T-cell (primary cell): ENCODE measurements around the gene EPB41L2. TPM values are rescaled to one million over a fixed set of nuclear protein-coding genes. Genes with fewer than 3 reads are reported as not detected.
A peak's percentile ranks its signal among the peaks of the same experiment; 100 is the strongest.

Experiments
- ATAC-seq, 4 experiments: fragments of 200-7000 bp in 3 of 4; fragments of 150-1000 bp in 1 of 4; cut with Tn5 transposase; replicated peaks in 1 of 4; 1 replicate in 3 of 4; 2 replicates in 1 of 4; pipeline ENCODE4 v1.10.0; 2021; ENCODE audit warnings: moderate library complexity in 3 of 4, mild to moderate bottlenecking in 2 of 4, moderate number of reproducible peaks in 1 of 4
- CTCF ChIA-PET, 2 donors: fragments of 300-600 bp; sonication (Branson Sonifier 250); formaldehyde crosslinking; loops; one replicate each; lab custom pipeline; 2022; ENCODE audit warnings: antibody characterized with exemption in 2 of 2; lab: Charles Lee
- POLR2A ChIA-PET, 2 donors: fragments of 300-600 bp; sonication (Branson Sonifier 250); formaldehyde crosslinking; loops; one replicate each; lab custom pipeline; 2022; ENCODE audit warnings: antibody characterized with exemption in 2 of 2; lab: Charles Lee
- DNase-seq, 35 experiments: peaks; one replicate each; pipeline versions ENCODE4 v3.0.0 to v3.0.0-alpha.2; 2013 to 2023
- H3K27ac ChIP-seq: one replicate; pipeline ENCODE4 v1.5.1; 2013; ENCODE audit warnings: low read length
- H3K27me3 ChIP-seq, 2 experiments: replicated peaks in 1 of 2; 1 replicate in 1 of 2; 2 replicates in 1 of 2; pipeline versions ENCODE4 v1.6.1 to v1.7.0; 2013; ENCODE audit warnings: low read length in 1 of 2, mixed read lengths in 1 of 2; ENCODE audit not compliant: control insufficient read depth in 2 of 2, insufficient read depth in 2 of 2; ENCODE audit errors: extremely low read depth in 1 of 2
- H3K36me3 ChIP-seq, 2 donors: 1 replicate in 1 of 2; 2 replicates in 1 of 2; pipeline versions ENCODE4 v1.6.1 to v1.7.0; 2013; ENCODE audit warnings: low read length in 1 of 2; ENCODE audit not compliant: control insufficient read depth in 2 of 2, insufficient read depth in 1 of 2; ENCODE audit errors: extremely low read depth in 1 of 2
- H3K4me1 ChIP-seq, 2 experiments: 1 replicate in 1 of 2; 2 replicates in 1 of 2; pipeline versions ENCODE4 v1.6.1 to v1.7.0; 2013; ENCODE audit warnings: low read length in 2 of 2, mixed read lengths in 1 of 2; ENCODE audit not compliant: insufficient read depth in 2 of 2, control insufficient read depth in 1 of 2; ENCODE audit errors: extremely low read depth in 1 of 2
- H3K4me3 ChIP-seq, 2 donors: 1 replicate in 1 of 2; 2 replicates in 1 of 2; pipeline versions ENCODE4 v1.5.1 to v1.7.0; 2013; ENCODE audit warnings: mild to moderate bottlenecking in 2 of 2, low read length in 1 of 2, moderate library complexity in 1 of 2; ENCODE audit not compliant: control insufficient read depth in 1 of 2; ENCODE audit errors: extremely low read depth in 1 of 2
- H3K9me3 ChIP-seq: 2 replicates; pipeline ENCODE4 v1.7.0; 2013
- H3K27ac Mint-ChIP-seq, 2 donors: one replicate each; pipeline ENCODE4 v1.8.0; 2020 to 2021; ENCODE audit warnings: mild to moderate bottlenecking in 2 of 2, mixed read lengths in 2 of 2
- H3K27me3 Mint-ChIP-seq, 2 donors: one replicate each; pipeline ENCODE4 v1.8.0; 2021 to 2022; ENCODE audit warnings: mixed read lengths in 2 of 2
- H3K36me3 Mint-ChIP-seq: one replicate; pipeline ENCODE4 v1.8.0; 2021; ENCODE audit warnings: mixed read lengths
- H3K4me1 Mint-ChIP-seq, 3 donors: one replicate each; pipeline ENCODE4 v1.8.0; 2020 to 2022; ENCODE audit warnings: mixed read lengths in 3 of 3, mild to moderate bottlenecking in 1 of 3
- H3K4me3 Mint-ChIP-seq, 3 donors: one replicate each; pipeline ENCODE4 v1.8.0; 2020 to 2022; ENCODE audit warnings: mild to moderate bottlenecking in 3 of 3, mixed read lengths in 3 of 3, moderate library complexity in 3 of 3
- H3K9me3 Mint-ChIP-seq, 3 donors: one replicate each; pipeline ENCODE4 v1.8.0; 2020 to 2022; ENCODE audit warnings: mixed read lengths in 3 of 3
- WGBS: methylation state at CpG from one replicate; pipeline ENCODE4 v1.1.5; 2013; ENCODE audit warnings: missing lambda C conversion rate; ENCODE audit not compliant: insufficient coverage; 5-methylcytosine and 5-hydroxymethylcytosine counted together
- total RNA-seq, 35 experiments: library from RNA in 6 of 35; stranded (reverse) in 6 of 35; fragments of 120-200 nt in 1 of 35; gene quantifications; one replicate each; pipeline versions ENCODE4 v1.2.1 to v1.2.4 and lab custom pipeline; 2013 to 2026

The EPB41L2 gene
- total RNA-seq, 5 donors from 2014 or later (not counting 1 experiment from before 2014, with no cell fraction given) = 11.1 to 15.0 (median 13.6) TPM

- H3K27me3 Mint-ChIP-seq = no peaks in the 10 kb centered on the region
Measured at GRCh38 chr6:131065112-131065823, 2.2 kb upstream of the EPB41L2 start.

GRCh38 chr6:131063764-131064272 is 773 bp upstream of the EPB41L2 start:
- no peaks in the 10 kb centered on the region for H3K36me3 Mint-ChIP-seq
- 42% methylated on average over 5 of the region's 8 CpGs for WGBS
- ChIA-PET POLR2A (no interaction called here), CTCF (no interaction called here)
- no peaks in the 10 kb centered on the region for H3K9me3 Mint-ChIP-seq
- H3K4me3 Mint-ChIP-seq = peak overlapping the region; percentile 82 to 84 (median 82)
- H3K27me3 Mint-ChIP-seq = no peaks in the 10 kb centered on the region
- peaks cover 21 to 28% (median 25%) of the 10 kb centered on the region in 3 donors for H3K4me1 Mint-ChIP-seq
- DNase-seq = peak in 2 of 35 experiments; percentile 7 to 44
- Histone ChIP-seq H3K4me3 (peak overlapping the region; percentile 79 to 93), H3K4me1 (peaks cover 13 to 17% of the 10 kb centered on the region in 2 experiments), H3K9me3 (no peaks in the 10 kb centered on the region), H3K27ac (peak overlapping the region; percentile 45), H3K27me3 (peaks cover 0 to 3% of the 10 kb centered on the region in 2 experiments), H3K36me3 (no peaks in the 10 kb centered on the region)
- no peak for ATAC-seq
- H3K27ac Mint-ChIP-seq = peak overlapping the region in 1 of 2 donors; percentile 24

More at GRCh38 chr6:131065112-131065823, 2.2 kb upstream of the EPB41L2 start:
- no peak overlapping the region for H3K27ac ChIP-seq
- peaks cover 20 to 26% (median 24%) of the 10 kb centered on the region in 3 donors for H3K4me1 Mint-ChIP-seq
- no peak for ATAC-seq
- H3K27me3 ChIP-seq = peaks cover 0 to 3% of the 10 kb centered on the region in 2 experiments
- peaks cover 0 to 4% (median 0%) of the 10 kb centered on the region in 3 donors for H3K9me3 Mint-ChIP-seq
- H3K36me3 ChIP-seq = no peaks in the 10 kb centered on the region
- H3K9me3 ChIP-seq = no peaks in the 10 kb centered on the region
- CTCF ChIA-PET = interaction anchor here in 1 of 2 donors (0.6 kb wide), 1 partner anchor 824 kb away, joined by 3 read pairs; no protein-coding TSS in a partner anchor
- no peak overlapping the region for H3K4me3 ChIP-seq
- POLR2A ChIA-PET = interaction anchor here (0.6 kb wide), 2 partner anchors 85 to 132 kb away, joined by 3 read pairs; no protein-coding TSS in a partner anchor
- no peak for DNase-seq
- H3K36me3 Mint-ChIP-seq = no peaks in the 10 kb centered on the region
- peak overlapping the region in 1 of 2 donors; percentile 17 for H3K27ac Mint-ChIP-seq
- WGBS = 86% methylated on average over 3 of the region's 4 CpGs
- H3K4me1 ChIP-seq = peaks cover 13 to 17% of the 10 kb centered on the region in 2 experiments
- H3K4me3 Mint-ChIP-seq = no peak overlapping the region

GRCh38 chr6:131062241-131063027 is 611 bp downstream of the EPB41L2 start:
- peaks cover 21 to 28% (median 25%) of the 10 kb centered on the region in 3 donors for H3K4me1 Mint-ChIP-seq
- Histone ChIP-seq H3K27me3 (peaks cover 0 to 3% of the 10 kb centered on the region in 2 experiments), H3K4me3 (peak overlapping the region; percentile 79 to 93), H3K36me3 (no peaks in the 10 kb centered on the region), H3K4me1 (peaks cover 13 to 17% of the 10 kb centered on the region in 2 experiments), H3K27ac (no peak overlapping the region), H3K9me3 (no peaks in the 10 kb centered on the region)
- H3K27ac Mint-ChIP-seq = peak overlapping the region in 1 of 2 donors; percentile 68
- no peaks in the 10 kb centered on the region for H3K9me3 Mint-ChIP-seq
- ATAC-seq (peak; percentile 48 to 64 (median 56)), DNase-seq (peak in 16 of 35 experiments; percentile 1 to 43 (median 9))
- no peaks in the 10 kb centered on the region for H3K36me3 Mint-ChIP-seq
- ChIA-PET CTCF (interaction anchor here (0.5 to 0.7 kb wide), 3 partner anchors 24 to 1041 kb away, joined by 3 read pairs; no protein-coding TSS in a partner anchor), POLR2A (interaction anchor here in 1 of 2 donors (0.6 kb wide), 1 partner anchor 18 kb away, joined by 4 read pairs; no protein-coding TSS in a partner anchor)
- WGBS = under 1% methylated on average over 64 of the region's 84 CpGs
- peak overlapping the region; percentile 79 to 82 (median 82) for H3K4me3 Mint-ChIP-seq
- H3K27me3 Mint-ChIP-seq = no peaks in the 10 kb centered on the region

GRCh38 chr6:131061751-131062119 is 1.3 kb downstream of the EPB41L2 start:
- no CpG with 5 or more reads among the region's 10 CpGs for WGBS
- H3K4me3 Mint-ChIP-seq = peak overlapping the region; percentile 75 to 82 (median 82)
- peak overlapping the region; percentile 79 to 93 for H3K4me3 ChIP-seq
- no peak overlapping the region for H3K27ac ChIP-seq
- H3K27me3 ChIP-seq = peaks cover 0 to 3% of the 10 kb centered on the region in 2 experiments
- ATAC-seq (no peak), DNase-seq (peak in 1 of 35 experiments; percentile 40)
- no peaks in the 10 kb centered on the region for H3K36me3 Mint-ChIP-seq
- H3K36me3 ChIP-seq = no peaks in the 10 kb centered on the region
- POLR2A ChIA-PET = interaction anchor here in 1 of 2 donors (0.6 kb wide), 1 partner anchor 17 kb away, joined by 4 read pairs; no protein-coding TSS in a partner anchor
- CTCF ChIA-PET = interaction anchor here (0.5 to 1.4 kb wide), 4 partner anchors 25 to 1041 kb away, joined by 3 to 6 read pairs (median 4); partner anchors contain the start of gene MED23 (in 1 of the 2)
- peaks cover 21 to 28% (median 25%) of the 10 kb centered on the region in 3 donors for H3K4me1 Mint-ChIP-seq
- H3K9me3 Mint-ChIP-seq = peaks cover 0 to 6% (median 4%) of the 10 kb centered on the region in 3 donors
- H3K9me3 ChIP-seq = no peaks in the 10 kb centered on the region
- peaks cover 13 to 17% of the 10 kb centered on the region in 2 experiments for H3K4me1 ChIP-seq
- no peaks in the 10 kb centered on the region for H3K27me3 Mint-ChIP-seq
- H3K27ac Mint-ChIP-seq = peak overlapping the region; percentile 3 to 82

- Mint-ChIP-seq H3K9me3 (peaks cover 0 to 11% (median 9%) of the 10 kb centered on the region in 3 donors), H3K4me3 (peak overlapping the region; percentile 75 to 82 (median 82)), H3K4me1 (peaks cover 21 to 28% (median 25%) of the 10 kb centered on the region in 3 donors), H3K27me3 (no peaks in the 10 kb centered on the region), H3K36me3 (peaks cover 3% of the 10 kb centered on the region), H3K27ac (peak overlapping the region; percentile 77 to 82)
- Histone ChIP-seq H3K36me3 (no peaks in the 10 kb centered on the region), H3K4me1 (peaks cover 13 to 17% of the 10 kb centered on the region in 2 experiments), H3K27ac (no peak overlapping the region), H3K9me3 (no peaks in the 10 kb centered on the region), H3K4me3 (no peak overlapping the region), H3K27me3 (peaks cover 0 to 3% of the 10 kb centered on the region in 2 experiments)
- ChIA-PET POLR2A (no interaction called here), CTCF (interaction anchor here in 1 of 2 donors (0.6 to 1.4 kb wide), 2 partner anchors 473 to 567 kb away, joined by 4 to 6 read pairs; partner anchors contain the start of gene MED23)
- 76% methylated on average over 4 of the region's 9 CpGs for WGBS
- ATAC-seq = no peak
- DNase-seq = peak in 1 of 35 experiments; percentile 14
Measured at GRCh38 chr6:131061041-131061750, 1.8 kb downstream of the EPB41L2 start.
